HG03175 (cell line): ENCODE results near the gene SLC25A42.
"Not testable (repeated sequence)": the region's sequence is repeated elsewhere in the genome, so short reads cannot be mapped to it uniquely, and the experiment has no call there.

Experiments
- ATAC-seq: cut with Tn5 transposase; IDR thresholded peaks from one replicate; pipeline ENCODE4 v1.9.1; 2021; ENCODE audit warnings: mild to moderate bottlenecking, moderate library complexity; ENCODE audit not compliant: unreplicated experiment

The SLC25A42 gene

DNA sequence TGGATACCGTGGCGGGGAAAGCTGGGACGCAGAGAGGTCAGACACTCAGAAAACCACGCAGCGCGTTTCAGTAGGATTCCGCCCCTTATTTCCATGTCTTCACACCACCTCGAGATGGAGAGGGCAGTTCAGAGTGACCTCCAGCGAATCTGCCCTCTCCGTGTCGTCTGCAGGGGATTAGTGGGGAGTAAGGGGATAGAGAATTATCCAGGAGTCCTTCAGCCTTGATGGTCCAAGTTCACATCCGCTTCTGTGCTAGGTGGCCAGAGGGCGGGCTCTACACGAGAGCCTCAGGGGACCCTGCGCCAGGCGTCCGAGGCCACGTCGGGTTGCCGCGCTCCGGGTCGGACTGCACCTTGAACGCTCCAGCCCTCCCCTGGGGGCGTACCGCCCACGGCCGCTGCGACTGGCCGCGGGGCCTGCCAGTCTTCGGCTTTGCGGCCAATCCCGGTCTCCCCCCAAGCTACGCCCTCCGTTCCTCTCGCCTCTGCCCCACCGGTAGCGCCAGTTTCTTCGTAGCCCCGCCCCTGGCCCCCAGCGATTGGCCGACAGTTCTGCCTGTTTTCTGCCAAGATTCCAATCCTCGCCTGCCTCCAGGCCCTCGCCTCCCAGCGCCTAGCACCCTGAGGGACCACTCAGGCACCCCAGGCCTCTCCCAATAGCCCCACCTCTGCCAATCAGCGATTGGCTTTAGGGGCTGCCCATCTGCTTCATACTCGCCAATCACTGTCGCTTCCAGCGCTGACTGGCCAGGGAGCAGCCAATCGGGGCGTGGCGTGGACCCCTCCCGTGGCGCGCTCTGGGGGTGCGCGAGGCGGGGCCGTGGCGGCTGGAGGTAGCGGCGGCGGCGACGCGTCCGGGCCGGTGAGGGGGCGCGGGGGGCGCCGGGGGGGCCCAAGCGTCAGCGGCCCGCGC is at the start of gene SLC25A42:
Gene SLC25A42 (plus strand): TSS at position 812 of the 915 bp plus-strand sequence. CDS start 32,131 bp downstream, outside the sequence.
- peak; percentile 91 for ATAC-seq

- no peak for ATAC-seq
Measured at GRCh38 chr19:19021115-19021514, 42.7 kb upstream of the SLC25A42 start.

DNA sequence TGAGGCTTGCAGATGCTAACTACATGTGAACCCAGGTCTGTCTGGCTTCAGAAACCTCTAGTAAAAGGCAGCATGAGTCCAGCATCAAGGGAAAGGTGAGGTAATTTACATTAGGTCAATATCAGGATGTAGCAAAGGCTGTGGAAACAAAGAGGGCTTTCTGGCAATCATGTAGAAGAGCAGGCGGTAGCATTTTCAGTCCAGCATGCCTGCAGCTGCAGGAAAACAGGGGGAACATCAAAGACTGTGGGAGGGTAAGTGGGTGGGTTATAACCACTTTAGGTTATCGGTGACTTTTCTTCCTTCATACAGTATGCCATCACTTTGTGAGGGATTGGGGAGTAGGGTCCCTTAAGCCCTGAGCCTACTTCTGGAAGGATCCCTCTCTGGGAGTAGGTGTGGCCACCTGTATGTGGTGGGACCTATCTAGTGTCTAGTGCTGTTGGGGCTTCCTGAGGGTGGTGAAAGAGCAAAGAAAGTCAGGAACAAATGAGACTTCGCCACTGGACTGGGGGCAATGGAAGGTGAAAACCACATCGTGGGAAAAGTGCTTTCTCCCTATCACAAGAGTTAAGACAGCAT is 41.3 kb upstream of the SLC25A42 start:
- ATAC-seq: no peak

DNA sequence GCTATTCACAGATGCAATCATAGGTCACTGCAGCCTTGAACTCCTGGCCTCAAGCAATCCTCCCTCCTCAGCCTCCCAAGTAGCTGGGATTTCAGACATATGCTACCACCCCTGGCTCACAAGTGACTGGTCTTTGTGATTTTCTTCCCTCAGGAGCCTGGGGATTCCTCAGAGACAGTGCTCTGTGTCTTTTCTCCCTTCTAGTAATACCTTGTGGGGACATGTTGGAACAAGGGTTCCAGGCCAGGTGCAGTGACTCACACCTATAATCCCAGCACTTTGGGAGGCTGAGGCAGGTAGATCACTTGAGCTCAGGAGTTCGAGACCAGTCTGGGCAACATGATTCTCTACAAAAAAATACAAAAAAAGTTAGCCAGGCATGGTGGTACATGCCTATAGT is 40.4 kb upstream of the SLC25A42 start:
- ATAC-seq: not testable (repeated sequence)

- no peak for ATAC-seq
Measured at GRCh38 chr19:19025861-19026260, 37.9 kb upstream of the SLC25A42 start.

DNA sequence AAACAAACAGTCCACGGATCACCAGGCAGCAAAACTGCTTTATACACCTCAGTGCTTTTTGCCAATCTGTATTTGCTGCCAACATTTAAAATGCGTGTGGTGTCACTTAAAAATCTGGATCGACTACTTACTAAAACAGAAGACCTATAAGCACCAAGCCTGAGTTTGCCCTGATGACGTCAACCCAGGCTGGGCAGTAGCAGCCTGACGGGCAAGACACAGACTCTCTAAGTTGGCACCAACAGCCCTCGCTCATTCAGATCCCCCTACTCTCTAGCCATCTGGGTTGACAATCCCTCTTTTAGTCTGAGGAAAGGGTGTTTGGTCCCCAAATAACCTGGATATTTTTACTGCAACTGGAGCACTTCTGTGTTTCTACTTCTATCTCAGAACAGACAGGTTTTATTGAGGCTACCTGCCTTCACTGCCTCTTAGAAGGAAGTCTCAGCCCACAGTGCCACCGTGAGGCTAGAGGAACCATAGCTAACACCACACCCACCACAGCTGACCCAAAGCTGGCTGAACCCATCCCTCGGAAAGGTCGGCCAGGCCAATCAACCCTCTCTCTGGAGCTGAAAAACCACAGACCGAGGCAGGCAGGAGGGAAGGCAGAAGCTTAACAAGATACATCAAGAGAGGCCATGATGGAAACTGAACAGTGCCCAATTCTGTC is 37.4 kb upstream of the SLC25A42 start:
- no peak for ATAC-seq

GRCh38 chr19:19027228-19027627 is 36.6 kb upstream of the SLC25A42 start:
- ATAC-seq: no peak

GRCh38 chr19:19028526-19028925 is 35.3 kb upstream of the SLC25A42 start:
- no peak for ATAC-seq

DNA sequence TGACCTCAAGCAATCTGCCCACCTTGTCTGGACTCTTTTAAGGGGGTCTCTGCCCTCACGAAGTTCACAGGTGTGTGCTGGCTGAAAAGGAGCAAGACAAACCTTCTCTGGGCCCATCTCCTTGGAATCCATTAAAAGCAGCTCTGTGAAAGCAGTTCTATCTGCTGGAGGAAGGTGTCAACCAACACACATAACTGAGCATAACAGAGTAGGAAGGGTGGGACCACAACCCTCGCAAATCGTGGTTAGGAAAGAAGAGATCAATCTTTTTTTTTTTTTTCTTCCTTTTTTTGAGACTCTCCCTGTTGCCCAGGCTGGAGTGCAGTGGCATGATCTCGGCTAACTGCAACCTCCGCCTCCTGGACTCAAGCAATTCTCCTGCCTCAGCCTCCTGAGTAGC is 31.9 kb upstream of the SLC25A42 start:
- ATAC-seq: no peak

DNA sequence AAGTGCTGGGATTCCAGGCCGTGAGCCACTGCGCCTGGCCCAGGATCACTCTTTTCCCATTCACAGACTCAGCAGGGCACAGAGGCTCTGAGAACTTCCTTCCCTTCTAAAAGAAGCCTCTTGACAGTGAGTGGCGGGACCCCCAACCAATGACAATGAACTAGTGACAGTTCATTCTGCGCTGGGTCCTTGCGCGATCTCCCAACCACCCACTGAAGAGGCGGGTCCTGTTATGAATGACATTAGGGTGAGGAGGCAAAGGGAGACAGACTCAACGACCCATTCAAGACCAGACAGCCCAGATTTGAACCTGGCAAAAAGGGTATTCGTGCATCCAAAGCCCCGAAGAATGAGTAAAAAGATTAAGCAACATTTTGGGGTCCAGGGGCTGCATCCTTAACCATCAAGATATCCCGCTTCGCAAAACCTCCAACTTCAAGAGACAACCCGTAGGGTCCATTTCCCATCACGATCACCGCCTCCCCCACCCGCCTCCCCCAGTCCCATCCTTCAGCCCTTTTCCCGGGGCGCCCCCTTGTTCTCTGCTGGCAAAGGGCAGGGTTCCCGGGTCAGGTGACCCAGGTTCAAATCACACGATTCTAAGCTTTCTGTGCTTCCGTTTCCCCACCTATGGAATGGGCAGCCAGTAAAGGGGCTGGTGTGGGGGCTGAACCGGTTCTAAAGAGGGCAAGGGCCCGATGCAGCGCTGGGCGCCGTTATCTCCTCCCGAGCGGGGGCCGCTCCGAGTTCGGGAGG is 31.2 kb upstream of the SLC25A42 start:
- ATAC-seq: peak; percentile 2

DNA sequence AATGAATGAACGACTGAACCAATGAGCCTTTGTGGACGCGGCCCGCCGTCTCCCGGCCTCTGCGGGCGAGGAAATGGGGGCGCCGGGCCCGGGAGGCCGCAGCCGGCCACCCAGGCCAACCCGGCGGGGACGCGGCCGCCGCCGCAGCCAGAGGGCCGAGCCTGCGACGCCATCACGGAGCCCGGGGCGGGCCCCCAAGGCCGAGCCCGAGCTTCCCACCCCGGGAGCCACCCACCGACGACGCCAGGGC is 30.7 kb upstream of the SLC25A42 start:
- no peak for ATAC-seq

DNA sequence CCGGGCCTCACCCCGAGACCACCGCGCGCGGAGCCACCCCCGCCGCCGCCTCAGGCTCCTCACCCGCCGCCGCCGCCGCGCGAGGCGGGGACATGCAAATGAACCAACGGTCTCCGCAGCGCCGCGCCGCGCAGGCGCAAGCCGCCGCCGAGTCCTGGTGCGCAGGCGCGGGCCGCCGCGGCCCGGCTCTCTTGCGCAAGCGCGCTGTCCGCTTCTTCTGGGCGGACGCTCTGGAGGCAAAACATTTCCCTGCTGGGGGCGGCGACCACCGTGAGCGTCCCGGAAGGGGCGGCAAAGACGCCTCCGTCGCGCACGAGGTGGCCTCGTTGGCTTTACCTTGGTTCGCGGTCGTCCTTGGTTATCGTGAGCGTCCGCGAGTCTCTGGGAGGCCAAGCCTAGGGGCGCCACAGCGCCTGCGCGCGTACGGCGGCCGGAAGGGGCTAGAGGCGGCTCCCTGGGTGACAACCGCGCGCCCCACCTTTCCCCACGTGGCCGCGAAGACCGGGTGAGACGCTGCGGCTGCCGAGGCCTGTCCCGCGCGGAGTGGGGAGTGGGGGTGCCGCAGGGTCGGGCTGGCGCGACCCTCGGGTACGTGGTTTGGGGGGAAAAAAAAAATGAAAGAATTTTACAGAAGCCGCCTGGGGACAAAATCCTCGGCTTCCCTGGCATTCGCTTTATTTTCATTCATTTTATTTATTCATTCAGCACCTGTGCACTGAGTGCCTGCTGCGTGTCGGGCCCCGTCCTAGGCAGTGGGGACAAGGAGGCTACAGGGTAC is 30.2 kb upstream of the SLC25A42 start, which contains the start of the genes ARMC6 and SUGP2:
Gene ARMC6 (plus strand): TSS at position 178 of the 778 bp plus-strand sequence. CDS start 607 bp downstream, outside the sequence.
Gene SUGP2 (minus strand): TSS at position 92 of the 778 bp plus-strand sequence. CDS start 2,446 bp downstream, outside the sequence.
- ATAC-seq: peak; percentile 69

GRCh38 chr19:19034204-19034624 is 29.6 kb upstream of the SLC25A42 start:
- ATAC-seq: peak; percentile 56

DNA sequence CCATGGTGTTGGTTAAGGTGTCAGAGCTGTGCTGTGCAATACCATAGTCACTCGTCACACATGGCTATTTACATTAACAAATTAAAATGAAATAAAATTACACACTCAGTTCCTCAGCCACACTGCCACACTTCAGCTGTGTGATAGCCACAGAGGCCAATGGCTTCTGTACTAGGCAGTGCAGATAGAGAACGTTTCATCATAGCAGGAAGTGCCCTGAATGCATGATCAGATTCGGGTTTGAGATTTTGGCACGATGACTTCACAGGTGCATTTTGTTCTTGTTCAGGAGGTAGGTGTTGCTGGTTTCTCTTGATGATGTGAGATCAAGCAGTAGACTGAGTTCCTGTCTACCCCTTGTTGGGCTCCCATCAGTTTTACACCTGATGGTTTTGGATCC is 23.9 kb upstream of the SLC25A42 start:
- no peak for ATAC-seq

DNA sequence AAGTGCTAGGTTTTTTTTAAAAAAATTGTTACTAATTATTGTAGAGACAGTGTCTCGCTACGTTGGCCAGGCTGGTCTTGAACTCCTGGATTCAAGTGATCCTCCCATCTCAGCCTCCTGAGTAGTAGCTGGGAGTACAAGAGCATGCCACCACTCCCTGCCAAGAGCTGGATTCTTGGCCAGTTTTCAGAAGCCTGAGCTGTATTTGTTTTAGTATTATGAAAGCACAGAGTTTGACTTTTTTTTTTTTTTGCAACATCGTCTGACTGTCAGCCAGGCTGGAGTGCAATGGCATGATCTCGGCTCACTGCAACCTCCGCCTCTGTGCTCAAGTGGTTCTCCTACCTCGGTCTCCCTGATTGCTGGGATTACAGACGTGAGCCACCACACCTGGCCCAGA is 23.4 kb upstream of the SLC25A42 start:
- no peak for ATAC-seq

DNA sequence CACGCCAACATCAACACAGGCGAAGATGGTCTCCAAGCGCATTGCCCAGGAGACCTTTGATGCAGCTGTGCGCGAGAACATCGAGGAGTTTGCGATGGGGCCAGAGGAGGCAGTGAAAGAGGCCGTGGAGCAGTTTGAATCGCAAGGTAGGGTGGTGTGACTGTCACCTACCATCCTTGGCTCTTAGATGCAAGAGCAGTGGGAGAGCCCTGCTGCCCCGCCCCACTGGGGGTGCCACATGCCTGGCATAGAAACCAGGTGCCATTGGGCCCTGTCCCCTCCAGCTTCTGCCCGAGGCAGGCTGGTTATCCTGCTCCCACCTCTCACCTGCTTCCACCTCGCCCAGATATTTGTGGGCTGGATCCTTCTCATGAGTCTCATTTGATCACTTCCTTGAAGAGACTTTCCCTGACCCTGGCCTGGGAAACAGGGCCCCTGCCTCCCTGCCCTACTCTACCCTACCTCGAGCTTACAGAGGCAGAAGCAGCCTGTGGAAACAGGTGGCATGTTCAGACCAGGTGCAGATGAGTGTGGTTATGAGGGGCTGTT is 21.0 kb upstream of the SLC25A42 start:
- no peak for ATAC-seq

- no peak for ATAC-seq
Measured at GRCh38 chr19:19043481-19043880, 20.3 kb upstream of the SLC25A42 start.

DNA sequence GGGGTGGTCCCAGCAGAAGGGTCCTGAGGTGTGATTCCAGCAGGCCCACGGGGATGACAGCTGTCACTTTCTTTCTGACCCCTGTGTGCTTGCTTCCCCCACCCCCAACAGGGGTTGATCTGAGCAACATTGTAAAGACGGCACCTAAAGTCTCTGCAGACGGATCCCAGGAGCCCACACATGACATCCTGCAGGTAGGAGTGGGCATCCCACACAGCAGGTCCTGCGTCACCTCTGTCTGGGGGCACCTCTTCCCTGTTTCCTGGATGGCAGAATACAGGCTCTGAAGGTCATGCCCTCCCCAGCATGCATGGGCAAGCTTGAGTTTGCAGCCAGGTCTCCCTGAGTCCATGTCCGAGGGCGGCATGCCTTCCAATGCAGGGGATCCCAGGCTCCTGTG is 19.9 kb upstream of the SLC25A42 start:
- ATAC-seq: no peak

GRCh38 chr19:19049406-19049805 is 14.4 kb upstream of the SLC25A42 start:
- ATAC-seq: no peak

GRCh38 chr19:19050104-19050503 is 13.7 kb upstream of the SLC25A42 start:
- ATAC-seq: no peak
